D721Med (cell line): Measurements from ENCODE around the gene EXOC7.

Source experiments
- DNase-seq: peaks from one replicate; pipeline ENCODE4 v3.0.0; 2011; ENCODE audit warnings: low spot score; ENCODE audit not compliant: insufficient read length
- FAIRE-seq: peaks from 2 replicates; lab custom pipeline; 2011; peaks lifted over from hg19 to GRCh38; lab: Jason Lieb, UNC
- CTCF ChIP-seq: IDR thresholded peaks from 2 replicates; pipeline ENCODE4 v1.5.1; 2012; ENCODE audit warnings: mild to moderate bottlenecking, control low read depth; ENCODE audit not compliant: insufficient read depth; ENCODE audit errors: missing control alignments

Gene EXOC7

GRCh38 chr17:76131692-76132573 is 28.3 kb upstream of the EXOC7 start:
- TF ChIP-seq CTCF = no peak
- DNase-seq = no peak
- no peak for FAIRE-seq

GRCh38 chr17:76131051-76131691 is 27.6 kb upstream of the EXOC7 start:
- no peak for FAIRE-seq
- TF ChIP-seq CTCF = no peak
- DNase-seq = no peak

GRCh38 chr17:76130473-76130872 is 26.9 kb upstream of the EXOC7 start:
- TF ChIP-seq CTCF = no peak
- DNase-seq (no peak), FAIRE-seq (no peak)

- DNase-seq = no peak
- FAIRE-seq = no peak
- TF ChIP-seq CTCF = no peak
Observed at GRCh38 chr17:76125922-76126321, 22.3 kb upstream of the EXOC7 start.

- DNase-seq = no peak
- TF ChIP-seq CTCF = no peak
- no peak for FAIRE-seq
Observed at GRCh38 chr17:76125391-76125675, 21.7 kb upstream of the EXOC7 start.

- DNase-seq (peak; percentile 37), FAIRE-seq (no peak)
- TF ChIP-seq CTCF = peak; percentile 27
Observed at GRCh38 chr17:76124582-76125390, 21.2 kb upstream of the EXOC7 start.
